K562 (cell line): Measurements from ENCODE around the gene CLEC10A. TPM values are rescaled to one million over a fixed set of nuclear protein-coding genes. Genes with fewer than 3 reads are reported as not detected.
A peak's percentile ranks its signal among the peaks of the same experiment; 100 is the strongest.

Experiments used
- ATAC-seq: fragments of 200-7000 bp; cut with Tn5 transposase; 3 replicates; pipeline ENCODE4 v1.9.1; 2020; ENCODE audit warnings: moderate library complexity
- BruUV-seq: library from RNA; stranded (reverse); fragments of 400-500 nt; replicated peaks from 2 replicates; lab custom pipeline; 2021; lab: Mats Ljungman, UMichigan
- CTCF ChIA-PET: fragments of 300-600 bp; formaldehyde crosslinking; extraction: SDS; loops from one replicate; lab custom pipeline; 2021; ENCODE audit warnings: low intra/inter-chr PET ratio; lab: Yijun Ruan, JAX
- POLR2A ChIA-PET: fragments of 300-600, 350-650 bp; sonication (Branson Sonifier 250); formaldehyde crosslinking; extraction: SDS; loops from one replicate; lab custom pipeline; 2021; ENCODE audit warnings: antibody characterized with exemption, inconsistent platforms; lab: Yijun Ruan, JAX
- DNase-seq, 4 experiments: peaks; one replicate each; pipeline versions ENCODE4 v3.0.0 to v3.0.0-alpha.2; 2011 to 2018; ENCODE audit warnings: low spot score in 3 of 4, mixed read lengths in 3 of 4; ENCODE audit errors: extremely low read depth in 1 of 4
- FAIRE-seq: peaks from 2 replicates; lab custom pipeline; 2011; peaks lifted over from hg19 to GRCh38; lab: Jason Lieb, UNC
- H2AFZ ChIP-seq: 2 replicates; pipeline ENCODE4 v1.6.0; 2011; ENCODE audit warnings: low read depth, low read length, control low read depth, inconsistent platforms
- H3K27ac ChIP-seq: fragments of 200-600 bp; 3 replicates; pipeline ENCODE4 v1.8.0; 2011; ENCODE audit warnings: low read depth, mild to moderate bottlenecking, control low read depth, inconsistent platforms, low read length, moderate library complexity, mixed read lengths; ENCODE audit errors: extremely low read depth
- H3K27me3 ChIP-seq, 2 experiments: fragments of 300-600 bp in 1 of 2; 2 replicates in 1 of 2; 3 replicates in 1 of 2; pipeline versions ENCODE4 v1.6.0 to v1.8.0; 2011; ENCODE audit warnings: inconsistent platforms in 2 of 2, low read length in 2 of 2, mild to moderate bottlenecking in 1 of 2, mixed read lengths in 1 of 2, moderate library complexity in 1 of 2; ENCODE audit not compliant: control insufficient read depth in 2 of 2, insufficient read depth in 2 of 2
- H3K36me3 ChIP-seq: fragments of 300-600 bp; 3 replicates; pipeline ENCODE4 v1.8.0; 2011; ENCODE audit warnings: mild to moderate bottlenecking, low read length, inconsistent platforms; ENCODE audit not compliant: control insufficient read depth, insufficient read depth
- H3K4me1 ChIP-seq, 2 experiments: fragments of 200-600 bp in 1 of 2; replicated peaks in 1 of 2; 2 replicates in 1 of 2; 3 replicates in 1 of 2; pipeline versions ENCODE4 v1.5.1 to v1.8.0; 2011; ENCODE audit warnings: inconsistent platforms in 2 of 2, low read length in 2 of 2, mild to moderate bottlenecking in 1 of 2, mixed read lengths in 1 of 2, moderate library complexity in 1 of 2; ENCODE audit not compliant: control insufficient read depth in 2 of 2, insufficient read depth in 2 of 2
- H3K4me2 ChIP-seq: 2 replicates; pipeline ENCODE4 v1.6.1; 2011; ENCODE audit warnings: low read length, control low read depth, inconsistent platforms, mixed read lengths; ENCODE audit not compliant: insufficient read depth
- H3K4me3 ChIP-seq: fragments of 200-600 bp; sonication (generic), shearing (Covaris generic); 2 replicates; pipeline ENCODE4 v1.5.1; 2016; ENCODE audit warnings: control low read depth, inconsistent platforms
- H3K79me2 ChIP-seq: fragments of 200-600 bp; 3 replicates; pipeline ENCODE4 v1.8.0; 2011; ENCODE audit warnings: low read length, inconsistent platforms; ENCODE audit not compliant: control insufficient read depth, insufficient read depth
- H3K9ac ChIP-seq, 2 experiments: 2 replicates each; pipeline versions ENCODE4 v1.6.0 to v1.6.1; 2011; ENCODE audit warnings: low read depth in 2 of 2, low read length in 2 of 2, control low read depth in 1 of 2, inconsistent platforms in 1 of 2, mild to moderate bottlenecking in 1 of 2, mixed read lengths in 1 of 2; ENCODE audit not compliant: insufficient read depth in 1 of 2
- H3K9me1 ChIP-seq: one replicate; pipeline ENCODE4 v1.6.0; 2011; ENCODE audit warnings: inconsistent platforms, mild to moderate bottlenecking, low read length, moderate library complexity; ENCODE audit not compliant: control insufficient read depth, insufficient read depth
- H3K9me3 ChIP-seq: replicated peaks from 2 replicates; pipeline ENCODE4 v1.5.1; 2011; ENCODE audit warnings: low read depth, low read length, inconsistent platforms; ENCODE audit not compliant: control insufficient read depth, insufficient read depth
- H4K20me1 ChIP-seq: replicated peaks from 2 replicates; pipeline ENCODE4 v1.6.1; 2011; ENCODE audit warnings: low read length, inconsistent platforms, mixed read lengths; ENCODE audit not compliant: control insufficient read depth, insufficient read depth
- CAMTA2 ChIP-seq: fragments of 250-450 bp; sonication (Bioruptor Pico); conservative IDR thresholded peaks from 2 replicates; pipeline ENCODE4 v1.5.1; 2022
- CGGBP1 ChIP-seq: fragments of 250-450 bp; sonication (Bioruptor Pico); IDR thresholded peaks from 2 replicates; pipeline ENCODE4 v1.9.0; 2021; ENCODE audit warnings: mild to moderate bottlenecking
- ELF4 ChIP-seq: fragments of 450-650 bp; formaldehyde crosslinking; IDR thresholded peaks from 2 replicates; pipeline ENCODE4 v1.4.0; 2022; ENCODE audit warnings: missing genetic modification characterization
- ETV1 ChIP-seq: fragments of 450-650 bp; conservative IDR thresholded peaks from 2 replicates; pipeline ENCODE4 v1.6.1; 2016; ENCODE audit warnings: missing genetic modification characterization, control low read depth, low read depth, missing compliant biosample characterization
- ETV6 ChIP-seq, 3 experiments: fragments of 150-350 bp in 1 of 3; sonication (generic) in 1 of 3; formaldehyde crosslinking in 1 of 3; IDR thresholded peaks; 2 replicates each; pipeline versions ENCODE4 v1.6.1 to v1.8.0; 2014 to 2022; ENCODE audit warnings: borderline replicate concordance in 2 of 3, low read depth in 2 of 3, antibody characterized with exemption in 1 of 3, low read length in 1 of 3, mild to moderate bottlenecking in 1 of 3, missing genetic modification reagents in 1 of 3
- KLF16 ChIP-seq: IDR thresholded peaks from 2 replicates; pipeline ENCODE4 v1.6.1; 2016; ENCODE audit warnings: antibody characterized with exemption
- MEIS2 ChIP-seq: fragments of 450-650 bp; IDR thresholded peaks from 2 replicates; pipeline ENCODE4 v1.6.1; 2014; ENCODE audit warnings: mild to moderate bottlenecking; ENCODE audit not compliant: partially characterized antibody
- MTA1 ChIP-seq: fragments of 450-650 bp; IDR thresholded peaks from 2 replicates; pipeline ENCODE4 v1.6.1; 2017; ENCODE audit warnings: borderline replicate concordance
- NCOA1 ChIP-seq: fragments of 450-650 bp; IDR thresholded peaks from 2 replicates; pipeline ENCODE4 v1.6.1; 2016; ENCODE audit warnings: low read depth
- PBX2 ChIP-seq, 2 experiments: IDR thresholded peaks in 1 of 2; conservative IDR thresholded peaks in 1 of 2; 2 replicates each; pipeline ENCODE4 v1.6.1; 2016; ENCODE audit warnings: low read depth in 2 of 2, mild to moderate bottlenecking in 1 of 2, missing compliant biosample characterization in 1 of 2, missing genetic modification characterization in 1 of 2, moderate library complexity in 1 of 2
- PHF20 ChIP-seq: fragments of 450-650 bp; IDR thresholded peaks from 2 replicates; pipeline ENCODE4 v1.6.1; 2018; ENCODE audit not compliant: partially characterized antibody
- RFX5 ChIP-seq: IDR thresholded peaks from 2 replicates; pipeline ENCODE4 v1.6.1; 2011; ENCODE audit warnings: low read depth, mild to moderate bottlenecking, improper control_type of control experiment, low read length
- RUNX1 ChIP-seq: sonication (generic); IDR thresholded peaks from 2 replicates; pipeline ENCODE4 v1.6.1; 2016; ENCODE audit warnings: antibody characterized with exemption, low read depth
- SAP30 ChIP-seq: fragments of 200-600 bp; sonication (generic); IDR thresholded peaks from 2 replicates; pipeline ENCODE4 v1.6.1; 2012; ENCODE audit warnings: borderline replicate concordance, low read depth, mild to moderate bottlenecking, moderate library complexity, low read length, control low read depth, inconsistent platforms; ENCODE audit not compliant: insufficient read depth, poor library complexity, severe bottlenecking
- SLC30A9 ChIP-seq: fragments of 250-450 bp; sonication (Bioruptor Pico); IDR thresholded peaks from 2 replicates; pipeline ENCODE4 v1.8.0; 2022; ENCODE audit warnings: mild to moderate bottlenecking, moderate library complexity
- TCF7 ChIP-seq: sonication (generic); IDR thresholded peaks from 2 replicates; pipeline ENCODE4 v1.6.1; 2016; ENCODE audit warnings: antibody characterized with exemption, borderline replicate concordance
- ZC3H8 ChIP-seq: fragments of 450-650 bp; IDR thresholded peaks from 2 replicates; pipeline ENCODE4 v1.6.1; 2017
- ZNF695 ChIP-seq: fragments of 450-650 bp; formaldehyde crosslinking; IDR thresholded peaks from 2 replicates; pipeline ENCODE4 v1.4.0; 2020; ENCODE audit warnings: mild to moderate bottlenecking, moderate library complexity
- ZNF780A ChIP-seq: fragments of 250-450 bp; sonication (Bioruptor Pico); IDR thresholded peaks from 2 replicates; pipeline ENCODE4 v1.5.0; 2021; ENCODE audit warnings: mild to moderate bottlenecking
- WGBS: fragments of 100-300 bp; shearing (Covaris generic); methylation state at CpG from one replicate; pipeline ENCODE4 v1.1.6; 2016; ENCODE audit warnings: low coverage, mixed read lengths; ENCODE audit not compliant: insufficient coverage; ENCODE audit errors: missing lambda C conversion rate; 5-methylcytosine and 5-hydroxymethylcytosine counted together
- in situ Hi-C: fragments of 300-500 bp; cut with MboI; formaldehyde crosslinking; loops from 4 replicates; pipeline ENCODE4 v1.15.0; 2018; ENCODE audit warnings: inconsistent platforms, mixed read lengths
- intact Hi-C: fragments of 100-400 bp; cut with micrococcal nuclease; formaldehyde crosslinking; loops from 2 replicates; pipeline ENCODE4 v1.14.2; 2022
- polyA plus RNA-seq, 8 experiments: library from polyadenylated mRNA; depleted of rRNA in 4 of 8; stranded (reverse) in 5 of 8; unstranded in 3 of 8; fragments of >200 nt; fragmentation: Nextera tagmentation in 2 of 8; fragmentation: Illumina TruSeq in 1 of 8; extraction: Ambion mirVana in 2 of 8; extraction: Trizol in 1 of 8; gene quantifications; 2 replicates each; pipeline versions ENCODE4 v1.2.1 to v1.2.3, GENCODE V29; 2011 to 2014; ENCODE audit warnings: inconsistent platforms in 1 of 8, missing spikeins in 1 of 8
- total RNA-seq, 7 experiments: library from RNA; depleted of rRNA in 6 of 7; stranded (reverse); fragments of >200 nt in 6 of 7; fragmentation: Illumina TruSeq in 2 of 7; extraction: Trizol in 2 of 7; gene quantifications; 2 replicates each; pipeline versions ENCODE4 v1.2.1 to v1.2.3, GENCODE V29; 2011 to 2021; ENCODE audit warnings: low replicate concordance in 1 of 7
- TF ChIP-seq, protein P1 (sequence below), 2 experiments: IDR thresholded peaks; 2 replicates each; pipeline ENCODE4 v1.6.1; 2011; ENCODE audit warnings: borderline replicate concordance in 1 of 2, control low read depth in 1 of 2, low read depth in 1 of 2, low read length in 1 of 2, mild to moderate bottlenecking in 1 of 2, mixed read lengths in 1 of 2, moderate library complexity in 1 of 2; ENCODE audit not compliant: insufficient read depth in 1 of 2, insufficient read length in 1 of 2, poor library complexity in 1 of 2, severe bottlenecking in 1 of 2; ENCODE audit errors: extremely low read depth in 1 of 2

CLEC10A gene
- total and polyA plus RNA-seq, 9 of the 15 experiments (the other 6 are each of a cell fraction or from before 2014, with no cell fraction given) = 0.04 to 0.11 (median 0.05) TPM; not detected in 6

GRCh38 chr17:7029096-7029495 is 51.0 kb downstream of the CLEC10A start:
- Histone ChIP-seq H3K27me3 (no peaks in the 10 kb centered on the region), H4K20me1 (no peaks in the 10 kb centered on the region), H3K9me3 (no peaks in the 10 kb centered on the region), H3K4me2 (no peak overlapping the region), H3K27ac (no peak overlapping the region), H3K9me1 (no peaks in the 10 kb centered on the region), H3K9ac (no peak overlapping the region), H3K4me3 (no peak overlapping the region), H2AFZ (no peak overlapping the region), H3K4me1 (peaks cover 16 to 24% of the 10 kb centered on the region in 2 experiments), H3K79me2 (peaks cover 14% of the 10 kb centered on the region), H3K36me3 (peaks cover 10% of the 10 kb centered on the region; the same call in 2 of the 3 replicates)
- no peak for ATAC-seq
- WGBS = 10% methylated on average over 3 of the region's 3 CpGs
- ChIA-PET CTCF (no interaction called here), POLR2A (no interaction called here)
- DNase-seq = no peak
- intact Hi-C loops (no loop called here), in situ Hi-C loops (loop anchor here (25.0 kb wide), 1 partner anchor 533 kb away; the partner anchor contains the start of genes SENP3 and TNFSF13)
- BruUV-seq = no TSS peak
- peak; percentile 11 for FAIRE-seq
- no peak for TF ChIP-seq ETV1
- TF ChIP-seq TCF7 = no peak
- no peak for TF ChIP-seq NCOA1
- TF ChIP-seq CAMTA2 (CRISPR knock-in tag) = no peak
- TF ChIP-seq ZNF695 (CRISPR knock-in tag) = no peak
- TF ChIP-seq PBX2 (CRISPR knock-in tag; IDR thresholded peaks at IDR 0.05; ENCODE audit: low read depth) = no peak
- TF ChIP-seq PBX2 (tag; conservative IDR thresholded peaks at IDR 0.05; ENCODE audit: low read depth) = peak; percentile 74; the same call in 1 of the 2 replicates
- TF ChIP-seq MEIS2 = peak; percentile 75
- TF ChIP-seq ELF4 (CRISPR knock-in tag) = no peak
- TF ChIP-seq MTA1 = no peak
- TF ChIP-seq ETV6 (IDR thresholded peaks at IDR 0.05; ENCODE audit: borderline replicate concordance in 1 of 2, low read depth in 2 of 2, low read length in 1 of 2) = no peak
- no peak for TF ChIP-seq ETV6 (CRISPR knock-in tag; IDR thresholded peaks at IDR 0.05; ENCODE audit: borderline replicate concordance)
- no peak for TF ChIP-seq RFX5
- TF ChIP-seq KLF16 = no peak
- no peak for TF ChIP-seq PHF20
- no peak for TF ChIP-seq RUNX1
- no peak for TF ChIP-seq SLC30A9 (CRISPR knock-in tag)
- no peak for TF ChIP-seq SAP30
- TF ChIP-seq ZC3H8 = no peak
- TF ChIP-seq ZNF780A = no peak
- TF ChIP-seq CGGBP1 (CRISPR knock-in tag) = no peak
- TF ChIP-seq, protein P1, sequence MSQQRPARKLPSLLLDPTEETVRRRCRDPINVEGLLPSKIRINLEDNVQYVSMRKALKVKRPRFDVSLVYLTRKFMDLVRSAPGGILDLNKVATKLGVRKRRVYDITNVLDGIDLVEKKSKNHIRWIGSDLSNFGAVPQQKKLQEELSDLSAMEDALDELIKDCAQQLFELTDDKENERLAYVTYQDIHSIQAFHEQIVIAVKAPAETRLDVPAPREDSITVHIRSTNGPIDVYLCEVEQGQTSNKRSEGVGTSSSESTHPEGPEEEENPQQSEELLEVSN (IDR thresholded peaks at IDR 0.05; ENCODE audit: borderline replicate concordance in 1 of 2, extremely low read depth in 1 of 2, insufficient read depth in 1 of 2, insufficient read length in 1 of 2, low read depth in 1 of 2, low read length in 1 of 2, poor library complexity in 1 of 2, severe bottlenecking in 1 of 2) = no peak
